B cell (primary cell): ENCODE measurements around the gene TWIST1.

Source experiments
- CTCF ChIP-seq: fragments of 200-600 bp; IDR thresholded peaks from one replicate; pipeline ENCODE4 v1.8.0; 2022; ENCODE audit warnings: antibody characterized with exemption, mild to moderate bottlenecking
- EZH2 ChIP-seq: IDR thresholded peaks from 2 replicates; pipeline ENCODE4 v1.6.1; 2012; ENCODE audit warnings: borderline replicate concordance, low read depth, mild to moderate bottlenecking, moderate library complexity, low read length; ENCODE audit not compliant: insufficient read depth, poor library complexity, severe bottlenecking

GRCh38 chr7:19107356-19108146 is 9.9 kb downstream of the TWIST1 start:
- TF ChIP-seq CTCF, result no peak
- no peak for TF ChIP-seq EZH2
